Stimulated activated CD8-positive, alpha-beta memory T cell treated with anti-CD3 and anti-CD28 coated beads, Interleukin-7, amount 100 ng/mL, for 1 hour (primary cell): Measurements from ENCODE around the gene CTPS1.

ENCODE experiments used
- DNase-seq, 2 donors: peaks; one replicate each; pipeline ENCODE4 v3.0.0-alpha.2; 2020; ENCODE audit warnings: low read depth in 2 of 2

The CTPS1 gene

GRCh38 chr1:41023279-41023990, 43.9 kb downstream of the CTPS1 start:
- no peak for DNase-seq

- no peak for DNase-seq
Measured at GRCh38 chr1:41024953-41025352, 45.5 kb downstream of the CTPS1 start.

GRCh38 chr1:41025979-41026819, 46.7 kb downstream of the CTPS1 start:
- DNase-seq = no peak

GRCh38 chr1:41028034-41028642, 48.6 kb downstream of the CTPS1 start:
- no peak for DNase-seq

GRCh38 chr1:41030872-41031616, 51.5 kb downstream of the CTPS1 start:
- no peak for DNase-seq

- no peak for DNase-seq
Measured at GRCh38 chr1:41032147-41032546, 52.7 kb downstream of the CTPS1 start.

GRCh38 chr1:41033272-41033671, 53.8 kb downstream of the CTPS1 start:
- DNase-seq = no peak

GRCh38 chr1:41037116-41037903, 57.8 kb downstream of the CTPS1 start:
- DNase-seq = no peak

- DNase-seq = no peak
Measured at GRCh38 chr1:41038110-41038509, 58.6 kb downstream of the CTPS1 start.

- DNase-seq = no peak
Measured at GRCh38 chr1:41041614-41042270, 62.2 kb downstream of the CTPS1 start.

- DNase-seq = no peak
Measured at GRCh38 chr1:41044187-41044586, 64.7 kb downstream of the CTPS1 start.

GRCh38 chr1:41045740-41046139, 66.2 kb downstream of the CTPS1 start:
- no peak for DNase-seq

GRCh38 chr1:41046347-41046775, 66.9 kb downstream of the CTPS1 start:
- DNase-seq = no peak

GRCh38 chr1:41048540-41048939, 69.0 kb downstream of the CTPS1 start:
- DNase-seq = no peak

- no peak for DNase-seq
Measured at GRCh38 chr1:41051022-41051421, 71.5 kb downstream of the CTPS1 start.

- no peak for DNase-seq
Measured at GRCh38 chr1:41053316-41053715, 73.8 kb downstream of the CTPS1 start.

- DNase-seq = no peak
Measured at GRCh38 chr1:41056907-41057306, 77.4 kb downstream of the CTPS1 start.
